Measurements from ENCODE around the gene GFER. TPM values are rescaled to one million over a fixed set of nuclear protein-coding genes. Genes with fewer than 3 reads are reported as not detected.

The GFER gene
- total and polyA plus RNA-seq, 4 donors, result 7.4 to 28.4 (median 15.1) TPM

- Histone ChIP-seq H3K4me1 (ENCODE audit: control insufficient read depth in 4 of 4, insufficient read depth in 4 of 4, low read length in 3 of 4) (peaks cover 2 to 31% (median 17%) of the 10 kb centered on the region in 4 donors), H3K27ac (ENCODE audit: low read depth in 1 of 2, low read length in 2 of 2) (no peak overlapping the region), H3K27me3 (ENCODE audit: control insufficient read depth in 4 of 4, insufficient read depth in 4 of 4, low read length in 3 of 4) (peaks cover 0 to 9% (median 4%) of the 10 kb centered on the region in 4 donors), H3K9me3 (ENCODE audit: control insufficient read depth in 4 of 4, low read length in 3 of 4) (no peaks in the 10 kb centered on the region), H3K4me3 (ENCODE audit: low read depth in 1 of 3, low read length in 3 of 3) (peak overlapping the region in 2 of 3 donors; percentile 2 to 35), H3K9ac (ENCODE audit: low read depth in 1 of 2, low read length in 2 of 2) (no peak overlapping the region), H3K36me3 (ENCODE audit: control insufficient read depth in 4 of 4, insufficient read depth in 3 of 4, low read depth in 1 of 4, low read length in 3 of 4) (peaks cover 0 to 6% (median 3%) of the 10 kb centered on the region in 4 donors)
- peak; percentile 17 for TF ChIP-seq SP1 (IDR thresholded peaks at IDR 0.05)
- TF ChIP-seq NR2F2 (IDR thresholded peaks at IDR 0.05), result no peak
- DNase-seq (ENCODE audit: low spot score), result peak; percentile 99
- 11% methylated on average over 96 of the region's 96 CpGs for WGBS
These were observed 8.1 kb downstream of the GFER start for GRCh38 chr16:1991948-1992703.

DNA sequence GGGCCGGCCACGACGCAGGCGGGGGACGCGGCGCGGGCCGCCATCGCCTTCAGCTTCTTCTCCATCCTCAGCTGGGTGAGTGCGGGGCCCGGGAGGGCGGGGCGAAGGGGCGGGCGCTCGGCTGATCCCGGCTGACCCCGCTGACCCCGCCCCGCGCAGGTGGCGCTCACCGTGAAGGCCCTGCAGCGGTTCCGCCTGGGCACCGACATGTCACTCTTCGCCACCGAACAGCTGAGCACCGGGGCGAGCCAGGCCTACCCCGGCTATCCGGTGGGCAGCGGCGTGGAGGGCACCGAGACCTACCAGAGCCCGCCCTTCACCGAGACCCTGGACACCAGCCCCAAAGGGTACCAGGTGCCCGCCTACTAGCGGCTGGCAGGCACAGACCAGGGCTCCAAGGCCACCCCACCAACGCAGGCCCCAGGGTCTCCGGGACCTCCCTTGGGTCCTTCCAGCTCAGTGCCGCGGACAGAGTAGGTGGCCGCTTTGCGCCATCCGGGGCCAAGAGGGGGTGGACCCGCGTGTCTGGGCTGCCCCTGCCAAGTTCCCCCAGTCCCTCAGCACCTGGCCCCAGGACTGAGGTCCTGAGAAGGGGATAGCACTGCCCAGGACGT, 8.8 kb downstream of the GFER start:
- no peak for DNase-seq (ENCODE audit: low spot score)
- Histone ChIP-seq H3K4me1 (ENCODE audit: control insufficient read depth in 4 of 4, insufficient read depth in 4 of 4, low read length in 3 of 4) (peaks cover 2 to 32% (median 17%) of the 10 kb centered on the region in 4 donors), H3K27me3 (ENCODE audit: control insufficient read depth in 4 of 4, insufficient read depth in 4 of 4, low read length in 3 of 4) (peaks cover 0 to 9% (median 4%) of the 10 kb centered on the region in 4 donors), H3K4me3 (ENCODE audit: low read depth in 1 of 3, low read length in 3 of 3) (no peak overlapping the region), H3K36me3 (ENCODE audit: control insufficient read depth in 4 of 4, insufficient read depth in 3 of 4, low read depth in 1 of 4, low read length in 3 of 4) (peaks cover 0 to 12% (median 7%) of the 10 kb centered on the region in 4 donors), H3K27ac (ENCODE audit: low read depth in 1 of 2, low read length in 2 of 2) (no peak overlapping the region), H3K9ac (ENCODE audit: low read depth in 1 of 2, low read length in 2 of 2) (no peak overlapping the region), H3K9me3 (ENCODE audit: control insufficient read depth in 4 of 4, low read length in 3 of 4) (no peaks in the 10 kb centered on the region)
- TF ChIP-seq GABPA (IDR thresholded peaks at IDR 0.05 in 1 of 2, conservative IDR thresholded peaks at IDR 0.05 in 1 of 2) (no peak), ATF3 (IDR thresholded peaks at IDR 0.05) (no peak), EGR1 (IDR thresholded peaks at IDR 0.05; ENCODE audit: low read depth in 2 of 2) (no peak), CTCF (IDR thresholded peaks at IDR 0.05; ENCODE audit: low read depth, low read length, missing input control) (no peak)
- WGBS, result 63% methylated on average over 50 of the region's 50 CpGs

DNA sequence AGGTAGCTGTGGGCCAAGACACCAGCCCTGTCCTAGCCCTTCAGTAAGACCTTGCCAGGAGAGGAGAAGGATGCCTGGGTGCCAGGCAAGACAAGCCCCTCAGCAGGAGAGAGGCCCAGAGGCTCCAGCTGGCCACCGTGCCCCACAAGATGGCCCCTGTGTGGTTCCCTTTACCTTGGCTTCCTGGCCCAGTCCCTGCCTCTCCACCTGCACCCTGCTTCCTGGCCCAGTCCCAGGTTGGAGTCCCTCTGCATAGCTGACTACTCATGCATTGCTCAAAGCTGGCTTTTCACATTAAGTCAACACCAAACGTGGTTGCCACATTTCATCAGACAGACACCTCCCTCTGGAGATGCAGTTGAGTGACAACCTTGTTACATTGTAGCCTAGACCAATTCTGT, 9.7 kb downstream of the GFER start:
- peaks cover under 1 to 22% (median 9%) of the 10 kb centered on the region in 4 donors for H3K36me3 ChIP-seq (ENCODE audit: control insufficient read depth in 4 of 4, insufficient read depth in 3 of 4, low read depth in 1 of 4, low read length in 3 of 4)
- H3K4me3 ChIP-seq (ENCODE audit: low read depth in 1 of 3, low read length in 3 of 3), result no peak overlapping the region
- DNase-seq (ENCODE audit: low spot score), result no peak
- H3K4me1 ChIP-seq (ENCODE audit: control insufficient read depth in 4 of 4, insufficient read depth in 4 of 4, low read length in 3 of 4), result peaks cover 2 to 29% (median 17%) of the 10 kb centered on the region in 4 donors
- H3K27ac ChIP-seq (ENCODE audit: low read depth in 1 of 2, low read length in 2 of 2), result no peak overlapping the region
- no peaks in the 10 kb centered on the region for H3K9me3 ChIP-seq (ENCODE audit: control insufficient read depth in 4 of 4, low read length in 3 of 4)
- H3K9ac ChIP-seq (ENCODE audit: low read depth in 1 of 2, low read length in 2 of 2), result no peak overlapping the region
- 54% methylated on average over 2 of the region's 2 CpGs for WGBS
- H3K27me3 ChIP-seq (ENCODE audit: control insufficient read depth in 4 of 4, insufficient read depth in 4 of 4, low read length in 3 of 4), result peaks cover 0 to 9% (median 4%) of the 10 kb centered on the region in 4 donors
- TF ChIP-seq CTCF (IDR thresholded peaks at IDR 0.05; ENCODE audit: low read depth, low read length, missing input control) (no peak), GABPA (IDR thresholded peaks at IDR 0.05 in 1 of 2, conservative IDR thresholded peaks at IDR 0.05 in 1 of 2) (no peak), RAD21 (IDR thresholded peaks at IDR 0.05) (no peak), NR2F2 (IDR thresholded peaks at IDR 0.05) (no peak), EGR1 (IDR thresholded peaks at IDR 0.05; ENCODE audit: low read depth in 2 of 2) (no peak), JUND (IDR thresholded peaks at IDR 0.05) (no peak), MAX (IDR thresholded peaks at IDR 0.05) (no peak), RXRA (IDR thresholded peaks at IDR 0.05) (peak in 1 of 2 donors; percentile 38), ATF3 (IDR thresholded peaks at IDR 0.05) (no peak), TAF1 (conservative IDR thresholded peaks at IDR 0.05) (no peak), SP1 (IDR thresholded peaks at IDR 0.05) (peak; percentile 38), HNF4G (IDR thresholded peaks at IDR 0.05) (no peak), YY1 (IDR thresholded peaks at IDR 0.05) (no peak), FOXA1 (IDR thresholded peaks at IDR 0.05) (peak; percentile 96), HNF4A (conservative IDR thresholded peaks at IDR 0.05) (peak in 1 of 2 donors; percentile 45), FOXA2 (IDR thresholded peaks at IDR 0.05) (peak; percentile 95)
- TF ChIP-seq, protein P1, sequence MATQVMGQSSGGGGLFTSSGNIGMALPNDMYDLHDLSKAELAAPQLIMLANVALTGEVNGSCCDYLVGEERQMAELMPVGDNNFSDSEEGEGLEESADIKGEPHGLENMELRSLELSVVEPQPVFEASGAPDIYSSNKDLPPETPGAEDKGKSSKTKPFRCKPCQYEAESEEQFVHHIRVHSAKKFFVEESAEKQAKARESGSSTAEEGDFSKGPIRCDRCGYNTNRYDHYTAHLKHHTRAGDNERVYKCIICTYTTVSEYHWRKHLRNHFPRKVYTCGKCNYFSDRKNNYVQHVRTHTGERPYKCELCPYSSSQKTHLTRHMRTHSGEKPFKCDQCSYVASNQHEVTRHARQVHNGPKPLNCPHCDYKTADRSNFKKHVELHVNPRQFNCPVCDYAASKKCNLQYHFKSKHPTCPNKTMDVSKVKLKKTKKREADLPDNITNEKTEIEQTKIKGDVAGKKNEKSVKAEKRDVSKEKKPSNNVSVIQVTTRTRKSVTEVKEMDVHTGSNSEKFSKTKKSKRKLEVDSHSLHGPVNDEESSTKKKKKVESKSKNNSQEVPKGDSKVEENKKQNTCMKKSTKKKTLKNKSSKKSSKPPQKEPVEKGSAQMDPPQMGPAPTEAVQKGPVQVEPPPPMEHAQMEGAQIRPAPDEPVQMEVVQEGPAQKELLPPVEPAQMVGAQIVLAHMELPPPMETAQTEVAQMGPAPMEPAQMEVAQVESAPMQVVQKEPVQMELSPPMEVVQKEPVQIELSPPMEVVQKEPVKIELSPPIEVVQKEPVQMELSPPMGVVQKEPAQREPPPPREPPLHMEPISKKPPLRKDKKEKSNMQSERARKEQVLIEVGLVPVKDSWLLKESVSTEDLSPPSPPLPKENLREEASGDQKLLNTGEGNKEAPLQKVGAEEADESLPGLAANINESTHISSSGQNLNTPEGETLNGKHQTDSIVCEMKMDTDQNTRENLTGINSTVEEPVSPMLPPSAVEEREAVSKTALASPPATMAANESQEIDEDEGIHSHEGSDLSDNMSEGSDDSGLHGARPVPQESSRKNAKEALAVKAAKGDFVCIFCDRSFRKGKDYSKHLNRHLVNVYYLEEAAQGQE (IDR thresholded peaks at IDR 0.05), result no peak
